ENCODE measurements around the gene DNAI1.

Gene DNAI1

DNA sequence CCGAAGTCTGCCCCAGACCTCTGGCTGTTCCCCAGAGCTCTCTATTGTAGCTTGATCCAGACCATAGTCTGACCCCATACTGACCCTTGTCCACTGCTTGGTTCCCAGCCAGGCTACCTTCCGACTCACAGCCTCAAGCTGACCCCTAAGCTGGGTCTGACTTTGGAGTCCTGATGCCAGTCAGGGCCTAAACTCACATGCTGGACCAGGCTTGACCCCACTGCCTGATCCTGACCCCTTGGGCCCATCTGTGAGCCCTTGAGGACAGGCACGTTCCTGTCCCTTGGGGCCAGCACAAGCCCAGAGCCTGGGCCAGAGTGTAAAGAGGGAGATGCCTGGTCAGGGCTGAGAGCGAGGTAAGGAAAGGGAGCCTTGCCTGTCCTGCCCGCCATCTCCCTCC is 96.9 kb downstream of the DNAI1 start:
- ATAC-seq = no peak
- TF ChIP-seq ARNTL (CRISPR knock-in tag; IDR thresholded peaks at IDR 0.05; ENCODE audit: borderline replicate concordance, low read depth) (no peak), ISL1 (CRISPR knock-in tag; IDR thresholded peaks at IDR 0.05) (no peak), ZFP3 (CRISPR knock-in tag; IDR thresholded peaks at IDR 0.05) (no peak), ZNF70 (CRISPR knock-in tag; IDR thresholded peaks at IDR 0.05) (no peak)
- TF ChIP-seq, protein P1, sequence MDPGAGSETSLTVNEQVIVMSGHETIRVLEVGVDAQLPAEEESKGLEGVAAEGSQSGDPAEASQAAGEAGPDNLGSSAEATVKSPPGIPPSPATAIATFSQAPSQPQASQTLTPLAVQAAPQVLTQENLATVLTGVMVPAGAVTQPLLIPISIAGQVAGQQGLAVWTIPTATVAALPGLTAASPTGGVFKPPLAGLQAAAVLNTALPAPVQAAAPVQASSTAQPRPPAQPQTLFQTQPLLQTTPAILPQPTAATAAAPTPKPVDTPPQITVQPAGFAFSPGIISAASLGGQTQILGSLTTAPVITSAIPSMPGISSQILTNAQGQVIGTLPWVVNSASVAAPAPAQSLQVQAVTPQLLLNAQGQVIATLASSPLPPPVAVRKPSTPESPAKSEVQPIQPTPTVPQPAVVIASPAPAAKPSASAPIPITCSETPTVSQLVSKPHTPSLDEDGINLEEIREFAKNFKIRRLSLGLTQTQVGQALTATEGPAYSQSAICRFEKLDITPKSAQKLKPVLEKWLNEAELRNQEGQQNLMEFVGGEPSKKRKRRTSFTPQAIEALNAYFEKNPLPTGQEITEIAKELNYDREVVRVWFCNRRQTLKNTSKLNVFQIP (CRISPR knock-in tag; IDR thresholded peaks at IDR 0.05; ENCODE audit: borderline replicate concordance, low read depth) = no peak
- TF ChIP-seq, protein P2, sequence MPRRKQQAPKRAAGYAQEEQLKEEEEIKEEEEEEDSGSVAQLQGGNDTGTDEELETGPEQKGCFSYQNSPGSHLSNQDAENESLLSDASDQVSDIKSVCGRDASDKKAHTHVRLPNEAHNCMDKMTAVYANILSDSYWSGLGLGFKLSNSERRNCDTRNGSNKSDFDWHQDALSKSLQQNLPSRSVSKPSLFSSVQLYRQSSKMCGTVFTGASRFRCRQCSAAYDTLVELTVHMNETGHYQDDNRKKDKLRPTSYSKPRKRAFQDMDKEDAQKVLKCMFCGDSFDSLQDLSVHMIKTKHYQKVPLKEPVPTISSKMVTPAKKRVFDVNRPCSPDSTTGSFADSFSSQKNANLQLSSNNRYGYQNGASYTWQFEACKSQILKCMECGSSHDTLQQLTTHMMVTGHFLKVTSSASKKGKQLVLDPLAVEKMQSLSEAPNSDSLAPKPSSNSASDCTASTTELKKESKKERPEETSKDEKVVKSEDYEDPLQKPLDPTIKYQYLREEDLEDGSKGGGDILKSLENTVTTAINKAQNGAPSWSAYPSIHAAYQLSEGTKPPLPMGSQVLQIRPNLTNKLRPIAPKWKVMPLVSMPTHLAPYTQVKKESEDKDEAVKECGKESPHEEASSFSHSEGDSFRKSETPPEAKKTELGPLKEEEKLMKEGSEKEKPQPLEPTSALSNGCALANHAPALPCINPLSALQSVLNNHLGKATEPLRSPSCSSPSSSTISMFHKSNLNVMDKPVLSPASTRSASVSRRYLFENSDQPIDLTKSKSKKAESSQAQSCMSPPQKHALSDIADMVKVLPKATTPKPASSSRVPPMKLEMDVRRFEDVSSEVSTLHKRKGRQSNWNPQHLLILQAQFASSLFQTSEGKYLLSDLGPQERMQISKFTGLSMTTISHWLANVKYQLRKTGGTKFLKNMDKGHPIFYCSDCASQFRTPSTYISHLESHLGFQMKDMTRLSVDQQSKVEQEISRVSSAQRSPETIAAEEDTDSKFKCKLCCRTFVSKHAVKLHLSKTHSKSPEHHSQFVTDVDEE (CRISPR knock-in tag; IDR thresholded peaks at IDR 0.05) = no peak
- TF ChIP-seq, protein P3, sequence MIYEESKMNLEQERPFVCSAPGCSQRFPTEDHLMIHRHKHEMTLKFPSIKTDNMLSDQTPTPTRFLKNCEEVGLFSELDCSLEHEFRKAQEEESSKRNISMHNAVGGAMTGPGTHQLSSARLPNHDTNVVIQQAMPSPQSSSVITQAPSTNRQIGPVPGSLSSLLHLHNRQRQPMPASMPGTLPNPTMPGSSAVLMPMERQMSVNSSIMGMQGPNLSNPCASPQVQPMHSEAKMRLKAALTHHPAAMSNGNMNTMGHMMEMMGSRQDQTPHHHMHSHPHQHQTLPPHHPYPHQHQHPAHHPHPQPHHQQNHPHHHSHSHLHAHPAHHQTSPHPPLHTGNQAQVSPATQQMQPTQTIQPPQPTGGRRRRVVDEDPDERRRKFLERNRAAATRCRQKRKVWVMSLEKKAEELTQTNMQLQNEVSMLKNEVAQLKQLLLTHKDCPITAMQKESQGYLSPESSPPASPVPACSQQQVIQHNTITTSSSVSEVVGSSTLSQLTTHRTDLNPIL (CRISPR knock-in tag; IDR thresholded peaks at IDR 0.05; ENCODE audit: low read depth) = no peak

DNA sequence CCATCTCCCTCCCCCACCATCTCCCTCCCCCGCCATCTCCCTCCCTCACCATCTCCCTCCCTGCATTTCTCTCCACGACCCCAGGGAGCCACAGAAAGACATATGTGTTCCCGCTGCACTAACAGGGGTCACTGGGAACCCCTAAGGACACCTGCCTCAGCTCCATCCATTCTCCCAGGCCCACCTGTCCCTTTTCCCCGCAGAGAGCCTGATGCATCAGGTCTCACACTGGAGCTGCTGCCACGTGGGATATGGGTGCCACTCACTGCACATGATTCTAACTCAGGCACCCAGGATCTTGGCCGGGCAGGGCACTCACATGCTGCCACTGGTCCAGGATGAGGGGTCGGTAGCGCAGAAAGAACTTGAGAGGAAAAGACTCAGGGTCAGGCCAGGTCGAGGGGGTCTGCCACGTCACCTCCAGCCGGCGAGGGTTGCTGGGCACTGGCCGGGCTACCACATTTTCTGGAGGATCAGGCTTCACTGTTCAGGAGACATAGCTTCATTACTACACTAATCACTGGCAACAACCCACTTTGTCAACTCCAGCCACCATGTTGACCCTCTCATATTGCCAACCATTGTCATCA is 97.4 kb downstream of the DNAI1 start:
- ATAC-seq = no peak
- TF ChIP-seq SNAI2 (CRISPR knock-in tag; IDR thresholded peaks at IDR 0.05) = no peak
- TF ChIP-seq ZC3H10 (CRISPR knock-in tag; IDR thresholded peaks at IDR 0.05) = no peak
- TF ChIP-seq BACH2 (CRISPR knock-in tag; IDR thresholded peaks at IDR 0.05; ENCODE audit: borderline replicate concordance) = no peak
- no peak for TF ChIP-seq ISL1 (CRISPR knock-in tag; IDR thresholded peaks at IDR 0.05)
- TF ChIP-seq ZFP30 (CRISPR knock-in tag; IDR thresholded peaks at IDR 0.05) = no peak
- TF ChIP-seq ZNF8 (CRISPR knock-in tag; IDR thresholded peaks at IDR 0.05) = no peak
- no peak for TF ChIP-seq ZNF565 (CRISPR knock-in tag; conservative IDR thresholded peaks at IDR 0.05; ENCODE audit: low read depth)
- no peak for TF ChIP-seq ZNF70 (CRISPR knock-in tag; IDR thresholded peaks at IDR 0.05)
- TF ChIP-seq ZFP3 (CRISPR knock-in tag; IDR thresholded peaks at IDR 0.05) = no peak
- TF ChIP-seq, protein P4, sequence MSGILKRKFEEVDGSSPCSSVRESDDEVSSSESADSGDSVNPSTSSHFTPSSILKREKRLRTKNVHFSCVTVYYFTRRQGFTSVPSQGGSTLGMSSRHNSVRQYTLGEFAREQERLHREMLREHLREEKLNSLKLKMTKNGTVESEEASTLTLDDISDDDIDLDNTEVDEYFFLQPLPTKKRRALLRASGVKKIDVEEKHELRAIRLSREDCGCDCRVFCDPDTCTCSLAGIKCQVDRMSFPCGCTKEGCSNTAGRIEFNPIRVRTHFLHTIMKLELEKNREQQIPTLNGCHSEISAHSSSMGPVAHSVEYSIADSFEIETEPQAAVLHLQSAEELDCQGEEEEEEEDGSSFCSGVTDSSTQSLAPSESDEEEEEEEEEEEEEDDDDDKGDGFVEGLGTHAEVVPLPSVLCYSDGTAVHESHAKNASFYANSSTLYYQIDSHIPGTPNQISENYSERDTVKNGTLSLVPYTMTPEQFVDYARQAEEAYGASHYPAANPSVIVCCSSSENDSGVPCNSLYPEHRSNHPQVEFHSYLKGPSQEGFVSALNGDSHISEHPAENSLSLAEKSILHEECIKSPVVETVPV (CRISPR knock-in tag; IDR thresholded peaks at IDR 0.05) = no peak
- no peak for TF ChIP-seq OSR1 (CRISPR knock-in tag; IDR thresholded peaks at IDR 0.05)
- TF ChIP-seq ESRRG (CRISPR knock-in tag; IDR thresholded peaks at IDR 0.05) = no peak
- TF ChIP-seq TCF4 (CRISPR knock-in tag; IDR thresholded peaks at IDR 0.05; ENCODE audit: borderline replicate concordance) = no peak

DNA sequence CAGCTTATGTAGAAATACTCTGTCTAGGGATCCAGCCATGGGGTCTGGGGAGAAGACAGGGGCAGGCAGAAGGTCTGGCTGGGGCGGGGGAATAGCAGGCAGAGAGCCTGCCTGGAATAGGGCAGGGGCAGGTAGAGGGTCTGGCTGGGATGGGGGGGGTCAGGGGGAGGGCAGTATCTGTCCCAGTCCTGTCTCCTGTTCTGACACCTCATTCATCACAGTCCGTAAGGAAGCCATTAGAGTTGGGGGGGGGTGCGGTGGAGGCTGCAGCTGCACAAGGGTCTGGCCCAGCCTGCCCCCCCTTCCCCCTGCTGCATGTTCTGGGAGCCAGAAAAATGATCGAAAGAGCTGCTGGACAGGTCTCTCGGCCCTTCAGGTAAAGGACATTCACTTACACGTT is 98.3 kb downstream of the DNAI1 start:
- no peak for TF ChIP-seq RARB (CRISPR knock-in tag; IDR thresholded peaks at IDR 0.05)
- TF ChIP-seq, protein P5, sequence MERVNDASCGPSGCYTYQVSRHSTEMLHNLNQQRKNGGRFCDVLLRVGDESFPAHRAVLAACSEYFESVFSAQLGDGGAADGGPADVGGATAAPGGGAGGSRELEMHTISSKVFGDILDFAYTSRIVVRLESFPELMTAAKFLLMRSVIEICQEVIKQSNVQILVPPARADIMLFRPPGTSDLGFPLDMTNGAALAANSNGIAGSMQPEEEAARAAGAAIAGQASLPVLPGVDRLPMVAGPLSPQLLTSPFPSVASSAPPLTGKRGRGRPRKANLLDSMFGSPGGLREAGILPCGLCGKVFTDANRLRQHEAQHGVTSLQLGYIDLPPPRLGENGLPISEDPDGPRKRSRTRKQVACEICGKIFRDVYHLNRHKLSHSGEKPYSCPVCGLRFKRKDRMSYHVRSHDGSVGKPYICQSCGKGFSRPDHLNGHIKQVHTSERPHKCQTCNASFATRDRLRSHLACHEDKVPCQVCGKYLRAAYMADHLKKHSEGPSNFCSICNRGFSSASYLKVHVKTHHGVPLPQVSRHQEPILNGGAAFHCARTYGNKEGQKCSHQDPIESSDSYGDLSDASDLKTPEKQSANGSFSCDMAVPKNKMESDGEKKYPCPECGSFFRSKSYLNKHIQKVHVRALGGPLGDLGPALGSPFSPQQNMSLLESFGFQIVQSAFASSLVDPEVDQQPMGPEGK (CRISPR knock-in tag; IDR thresholded peaks at IDR 0.05; ENCODE audit: borderline replicate concordance) = no peak
- TF ChIP-seq ZFP3 (CRISPR knock-in tag; IDR thresholded peaks at IDR 0.05) = no peak
- TF ChIP-seq ZNF8 (CRISPR knock-in tag; IDR thresholded peaks at IDR 0.05) = no peak

More for the DNA sequence above, 98.3 kb downstream of the DNAI1 start:
- no peak for ATAC-seq

Data from SK-N-SH treated with all-trans-retinoic acid at 6 μM for 48 hours (cell line).